ENCODE results near the gene ATF6B. TPM values are rescaled to one million over a fixed set of nuclear protein-coding genes. Genes with fewer than 3 reads are reported as not detected.
"Not testable (repeated sequence)": the region's sequence is repeated elsewhere in the genome, so short reads cannot be mapped to it uniquely, and the experiment has no call there.

ATF6B gene
- total RNA-seq, 2 donors from 2014 or later = 99.9 to 105 TPM

GRCh38 chr6:32151863-32152768 lies 24.1 kb upstream of the ATF6B start, which contains the start of gene PRRT1:
PRRT1 (minus strand) TSS chr6:32151939; CDS start chr6:32151827, 112 bp downstream.
- DNase-seq (no peak), ATAC-seq (replicated peaks in 1 of 2) (no peak)
- H3K9me3 Mint-ChIP-seq = no peaks in the 10 kb centered on the region
- H3K27ac Mint-ChIP-seq = no peak within 1 kb of the TSS
- H3K36me3 Mint-ChIP-seq (ENCODE audit: insufficient read depth in 2 of 2) = no peaks in the 10 kb centered on the region
- peak within 1 kb of the TSS; percentile 95 to 99 for H3K4me3 Mint-ChIP-seq
- peaks cover 28% of the 10 kb centered on the region for H3K27me3 Mint-ChIP-seq (ENCODE audit: low read depth)
- H3K4me1 Mint-ChIP-seq (ENCODE audit: low read depth) = peaks cover 60% of the 10 kb centered on the region

- no peaks in the 10 kb centered on the region for H3K9me3 Mint-ChIP-seq
- no peak for ATAC-seq (replicated peaks in 1 of 2)
- peaks cover 64% of the 10 kb centered on the region for H3K4me1 Mint-ChIP-seq (ENCODE audit: low read depth)
- H3K4me3 Mint-ChIP-seq = peak overlapping the region; percentile 66 to 79
- peaks cover 34% of the 10 kb centered on the region for H3K27me3 Mint-ChIP-seq (ENCODE audit: low read depth)
- H3K36me3 Mint-ChIP-seq (ENCODE audit: insufficient read depth in 2 of 2) = no peaks in the 10 kb centered on the region
- H3K27ac Mint-ChIP-seq = no peak overlapping the region
- DNase-seq = no peak
These were observed 23.3 kb upstream of the ATF6B start for GRCh38 chr6:32151181-32151862.

DNA sequence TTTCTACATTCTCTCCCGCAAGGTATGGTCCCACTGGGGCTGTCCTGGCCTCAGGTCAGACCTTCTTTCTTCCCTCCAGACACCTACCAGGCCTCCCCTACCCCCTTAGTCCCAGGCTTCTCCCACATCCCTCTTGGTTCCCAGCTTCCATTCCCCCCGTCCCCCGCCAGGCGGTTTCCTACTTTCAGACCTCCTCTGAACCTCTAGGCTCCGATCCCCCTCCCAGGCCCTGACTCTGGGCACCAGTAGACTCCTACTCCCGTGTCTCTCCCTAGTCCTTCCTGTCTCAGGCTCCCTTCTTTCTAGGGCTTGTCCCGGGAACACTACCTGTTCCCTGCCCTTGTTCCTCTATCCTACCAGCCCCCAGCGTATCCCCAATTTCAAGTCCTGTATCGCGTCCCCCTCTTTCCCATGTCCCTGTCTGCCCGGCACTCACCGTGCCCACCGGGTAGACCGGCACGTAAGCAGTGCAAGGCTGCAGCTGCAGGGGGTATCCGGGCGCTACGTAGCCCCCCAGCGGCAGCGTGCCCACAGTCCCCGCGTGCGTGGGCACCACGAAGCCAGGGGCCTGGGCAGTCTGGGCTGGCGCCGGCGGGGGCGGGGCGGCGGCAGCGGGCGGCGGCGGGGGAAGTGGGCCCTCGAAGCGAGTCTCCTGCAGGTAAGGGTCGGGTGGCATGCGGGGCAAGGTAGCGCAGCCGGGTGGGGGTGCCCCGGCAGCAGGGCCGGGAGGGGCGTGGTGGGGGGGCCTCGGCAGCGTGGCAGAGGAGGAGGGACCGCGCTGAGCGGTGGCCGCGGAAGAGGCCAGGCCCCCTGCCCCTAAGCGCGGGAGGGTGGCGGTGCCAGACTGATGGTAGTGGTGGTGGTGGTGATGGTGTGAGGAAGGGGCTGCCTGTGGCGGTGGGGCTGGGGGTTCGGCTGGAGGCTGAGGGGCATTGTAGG lies 22.2 kb upstream of the ATF6B start:
- no peaks in the 10 kb centered on the region for H3K9me3 Mint-ChIP-seq
- DNase-seq (no peak), ATAC-seq (replicated peaks in 1 of 2) (no peak)
- H3K27ac Mint-ChIP-seq = no peak overlapping the region
- peaks cover 37% of the 10 kb centered on the region for H3K27me3 Mint-ChIP-seq (ENCODE audit: low read depth)
- H3K4me3 Mint-ChIP-seq = peak overlapping the region; percentile 49 to 66
- no peaks in the 10 kb centered on the region for H3K36me3 Mint-ChIP-seq (ENCODE audit: insufficient read depth in 2 of 2)
- H3K4me1 Mint-ChIP-seq (ENCODE audit: low read depth) = peaks cover 61% of the 10 kb centered on the region

DNA sequence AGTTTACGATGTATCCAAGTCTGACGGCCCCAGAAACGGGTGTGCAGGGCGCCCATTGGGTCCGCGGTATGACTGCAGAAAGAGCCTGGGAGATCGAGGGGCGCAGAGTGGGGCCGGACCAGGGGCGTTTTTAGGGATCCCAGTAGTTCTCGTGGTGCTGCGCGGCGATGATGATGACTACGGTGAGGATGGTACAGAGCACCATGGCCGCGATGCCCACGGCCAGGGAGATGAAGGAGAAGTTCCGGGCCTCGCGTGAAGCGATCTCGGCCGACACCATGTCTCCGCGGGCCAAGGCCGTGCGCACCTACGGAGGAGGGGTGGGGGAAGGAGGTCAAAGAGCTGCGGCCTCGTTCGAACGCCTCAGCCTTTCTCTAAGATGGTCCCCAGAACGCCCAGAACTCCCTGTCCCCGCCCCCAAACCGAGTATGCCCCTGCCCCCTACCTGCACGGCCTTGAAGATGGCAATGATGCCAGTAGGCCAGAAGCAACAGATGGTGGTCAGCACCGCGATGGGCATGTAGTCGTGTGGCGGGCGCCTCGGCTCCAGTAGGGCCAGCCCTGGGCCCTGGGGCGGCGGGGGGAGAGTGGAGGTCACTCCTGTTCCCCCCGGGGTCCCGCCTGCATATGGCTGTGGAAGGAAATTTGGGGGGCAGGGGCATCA lies 21.2 kb upstream of the ATF6B start:
- Mint-ChIP-seq H3K4me1 (ENCODE audit: low read depth) (peaks cover 51% of the 10 kb centered on the region), H3K9me3 (no peaks in the 10 kb centered on the region), H3K4me3 (peak overlapping the region; percentile 83 to 91), H3K27ac (no peak overlapping the region), H3K27me3 (ENCODE audit: low read depth) (peaks cover 37% of the 10 kb centered on the region), H3K36me3 (ENCODE audit: insufficient read depth in 2 of 2) (no peaks in the 10 kb centered on the region)
- peak; percentile 27 to 43 for ATAC-seq (replicated peaks in 1 of 2)
- DNase-seq = no peak

GRCh38 chr6:32148289-32149091 lies 20.4 kb upstream of the ATF6B start:
- no peaks in the 10 kb centered on the region for H3K36me3 Mint-ChIP-seq (ENCODE audit: insufficient read depth in 2 of 2)
- H3K27ac Mint-ChIP-seq = no peak overlapping the region
- peaks cover 37% of the 10 kb centered on the region for H3K27me3 Mint-ChIP-seq (ENCODE audit: low read depth)

GRCh38 chr6:32147401-32148132 lies 19.5 kb upstream of the ATF6B start:
- Mint-ChIP-seq H3K27me3 (ENCODE audit: low read depth) (peaks cover 37% of the 10 kb centered on the region), H3K27ac (no peak overlapping the region), H3K36me3 (ENCODE audit: insufficient read depth in 2 of 2) (no peaks in the 10 kb centered on the region), H3K4me1 (ENCODE audit: low read depth) (peaks cover 39% of the 10 kb centered on the region), H3K9me3 (no peaks in the 10 kb centered on the region), H3K4me3 (peak overlapping the region; percentile 83 to 91)
- DNase-seq (no peak), ATAC-seq (replicated peaks in 1 of 2) (no peak)

More at GRCh38 chr6:32148289-32149091, 20.4 kb upstream of the ATF6B start:
- Mint-ChIP-seq H3K4me3 (peak overlapping the region; percentile 83 to 91), H3K9me3 (no peaks in the 10 kb centered on the region), H3K4me1 (ENCODE audit: low read depth) (peaks cover 48% of the 10 kb centered on the region)
- DNase-seq (peak; percentile 84 to 86), ATAC-seq (replicated peaks in 1 of 2) (peak; percentile 86)

- no peak for DNase-seq
- H3K4me3 Mint-ChIP-seq = no peak overlapping the region
- H3K4me1 Mint-ChIP-seq (ENCODE audit: low read depth) = peaks cover 34% of the 10 kb centered on the region
- H3K9me3 Mint-ChIP-seq = no peaks in the 10 kb centered on the region
- H3K36me3 Mint-ChIP-seq (ENCODE audit: insufficient read depth in 2 of 2) = no peaks in the 10 kb centered on the region
- ATAC-seq (replicated peaks in 1 of 2) = no peak
- H3K27ac Mint-ChIP-seq = no peak overlapping the region
- peaks cover 37% of the 10 kb centered on the region for H3K27me3 Mint-ChIP-seq (ENCODE audit: low read depth)
These were observed 18.6 kb upstream of the ATF6B start for GRCh38 chr6:32146687-32147086.

DNA sequence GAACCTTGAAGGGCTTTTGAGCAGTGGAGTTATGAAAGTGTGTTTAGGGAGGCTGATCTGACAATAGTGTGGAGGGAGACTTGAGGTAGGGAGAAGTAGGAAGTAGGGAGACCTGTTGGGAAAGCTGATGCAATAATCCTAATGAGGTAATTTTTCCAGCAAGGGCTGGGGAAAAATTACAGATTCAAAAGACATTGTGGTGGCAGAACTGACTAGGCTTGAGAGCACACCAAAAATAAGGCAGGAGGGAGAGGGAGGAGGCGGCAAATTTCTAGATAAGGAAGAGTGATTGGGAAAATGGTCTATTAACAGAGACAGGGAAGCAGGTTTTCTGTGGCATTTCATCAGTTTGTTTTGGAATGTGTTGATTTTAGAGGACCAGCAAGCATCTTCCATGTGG lies 18.2 kb upstream of the ATF6B start:
- Mint-ChIP-seq H3K27ac (no peak overlapping the region), H3K36me3 (ENCODE audit: insufficient read depth in 2 of 2) (no peaks in the 10 kb centered on the region), H3K9me3 (no peaks in the 10 kb centered on the region), H3K4me1 (ENCODE audit: low read depth) (peaks cover 31% of the 10 kb centered on the region), H3K4me3 (no peak overlapping the region), H3K27me3 (ENCODE audit: low read depth) (peaks cover 34% of the 10 kb centered on the region)
- DNase-seq = no peak
- ATAC-seq (replicated peaks in 1 of 2) = no peak

DNA sequence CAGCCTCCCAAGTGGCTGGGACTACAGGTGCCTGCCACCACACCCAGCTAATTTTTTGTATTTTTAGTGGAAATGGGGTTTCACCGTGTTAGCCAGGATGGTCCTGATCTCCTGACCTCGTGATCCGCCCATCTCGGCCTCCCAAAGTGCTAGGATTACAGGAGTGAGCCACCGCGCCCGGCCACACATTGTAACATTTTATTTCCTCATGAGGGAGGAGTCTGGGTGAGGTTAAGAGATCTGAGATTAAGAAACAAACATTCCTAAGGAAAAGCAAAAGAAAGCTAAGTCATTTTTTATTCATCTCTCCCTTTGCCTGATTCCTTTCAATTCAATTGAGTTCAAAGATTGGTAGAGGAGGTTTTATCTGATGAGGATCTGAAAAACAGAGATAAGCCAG lies 16.2 kb upstream of the ATF6B start:
- not testable (repeated sequence) for DNase-seq; H3K9me3 Mint-ChIP-seq; ATAC-seq (replicated peaks in 1 of 2)

GRCh38 chr6:32140420-32141046 lies 12.5 kb upstream of the ATF6B start:
- ATAC-seq (replicated peaks in 1 of 2) = no peak
- no peaks in the 10 kb centered on the region for H3K4me1 Mint-ChIP-seq (ENCODE audit: low read depth)
- no peak overlapping the region for H3K27ac Mint-ChIP-seq
- H3K36me3 Mint-ChIP-seq (ENCODE audit: insufficient read depth in 2 of 2) = no peaks in the 10 kb centered on the region
- H3K27me3 Mint-ChIP-seq (ENCODE audit: low read depth) = no peaks in the 10 kb centered on the region
- DNase-seq = no peak
- no peak overlapping the region for H3K4me3 Mint-ChIP-seq
- no peaks in the 10 kb centered on the region for H3K9me3 Mint-ChIP-seq

More for the DNA sequence above, 16.2 kb upstream of the ATF6B start:
- H3K36me3 Mint-ChIP-seq (ENCODE audit: insufficient read depth in 2 of 2); H3K27ac Mint-ChIP-seq; H3K4me3 Mint-ChIP-seq: not testable (repeated sequence)
- Mint-ChIP-seq H3K27me3 (ENCODE audit: low read depth) (peaks cover 27% of the 10 kb centered on the region), H3K4me1 (ENCODE audit: low read depth) (peaks cover 24% of the 10 kb centered on the region)

DNA sequence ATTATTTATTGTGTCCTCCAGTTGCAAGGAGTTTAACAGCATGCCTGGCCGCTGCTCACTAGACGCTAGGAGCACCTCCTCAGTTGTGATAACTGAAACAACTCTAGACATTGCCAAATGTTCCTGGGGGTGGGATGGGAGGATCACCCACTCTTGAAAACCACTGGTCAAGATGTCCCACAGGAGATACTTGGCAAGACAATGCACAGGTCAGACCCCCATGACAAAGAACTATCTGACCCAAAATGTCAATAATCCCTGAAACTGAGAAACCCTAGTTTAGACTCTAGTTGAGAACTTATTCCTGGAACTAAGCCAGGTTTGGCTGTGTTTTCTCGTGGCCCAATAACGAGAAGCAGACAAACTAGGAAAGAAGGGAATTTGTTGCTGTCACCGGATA lies 11.5 kb upstream of the ATF6B start:
- Mint-ChIP-seq H3K4me3 (no peak overlapping the region), H3K27me3 (ENCODE audit: low read depth) (no peaks in the 10 kb centered on the region), H3K27ac (no peak overlapping the region), H3K36me3 (ENCODE audit: insufficient read depth in 2 of 2) (no peaks in the 10 kb centered on the region), H3K9me3 (no peaks in the 10 kb centered on the region), H3K4me1 (ENCODE audit: low read depth) (no peaks in the 10 kb centered on the region)
- ATAC-seq (replicated peaks in 1 of 2) = no peak
- no peak for DNase-seq

All from activated T-cell treated with anti-CD3 and anti-CD28 coated beads, Interleukin-2, amount 50 U/mL, for 72 hours (primary cell).